Measurements from ENCODE around the gene UBASH3B.

- TF ChIP-seq CTCF (conservative IDR thresholded peaks at IDR 0.05; ENCODE audit: low read length) = no peak
- TF ChIP-seq EZH2phosphoT487 (IDR thresholded peaks at IDR 0.05; ENCODE audit: borderline replicate concordance) = no peak
These were observed 149.3 kb downstream of the UBASH3B start for GRCh38 chr11:122804796-122805195.
